Hepatocyte (in vitro differentiated cells): Measurements from ENCODE around the gene DNAH7. TPM values are rescaled to one million over a fixed set of nuclear protein-coding genes. Genes with fewer than 3 reads are reported as not detected.

Experiments
- DNase-seq: peaks from one replicate; pipeline ENCODE4 v3.0.0-alpha.2; 2016; ENCODE audit warnings: low spot score
- H2AFZ ChIP-seq: fragments of 200-600 bp; sonication (generic); 2 replicates; pipeline ENCODE4 v1.6.0; 2016; ENCODE audit warnings: antibody characterized with exemption, mild to moderate bottlenecking
- H3K27ac ChIP-seq: fragments of 200-600 bp; sonication (generic); 2 replicates; pipeline ENCODE4 v1.5.1; 2016; ENCODE audit warnings: mild to moderate bottlenecking
- H3K27me3 ChIP-seq: fragments of 200-600 bp; sonication (generic); 2 replicates; pipeline ENCODE4 v1.6.1; 2016
- H3K36me3 ChIP-seq: fragments of 200-600 bp; sonication (generic); replicated peaks from 2 replicates; pipeline ENCODE4 v1.5.1; 2016; ENCODE audit warnings: low read depth; ENCODE audit not compliant: insufficient read depth
- H3K4me1 ChIP-seq: fragments of 200-600 bp; sonication (generic); 2 replicates; pipeline ENCODE4 v1.5.1; 2016; ENCODE audit warnings: mild to moderate bottlenecking, moderate library complexity; ENCODE audit not compliant: insufficient read depth
- H3K4me2 ChIP-seq: fragments of 200-600 bp; sonication (generic); 2 replicates; pipeline ENCODE4 v1.6.0; 2016
- H3K4me3 ChIP-seq: fragments of 200-600 bp; sonication (generic); 2 replicates; pipeline ENCODE4 v1.5.1; 2016; ENCODE audit warnings: mild to moderate bottlenecking
- H3K79me2 ChIP-seq: fragments of 200-600 bp; sonication (generic); 2 replicates; pipeline ENCODE4 v1.6.0; 2017; ENCODE audit warnings: mild to moderate bottlenecking
- H3K9me2 ChIP-seq: fragments of 200-600 bp; sonication (generic); replicated peaks from 2 replicates; pipeline ENCODE4 v1.6.0; 2017; ENCODE audit warnings: mild to moderate bottlenecking; ENCODE audit not compliant: insufficient read depth
- H3K9me3 ChIP-seq: fragments of 200-600 bp; sonication (generic); 2 replicates; pipeline ENCODE4 v1.5.1; 2016; ENCODE audit warnings: low read depth, mild to moderate bottlenecking
- H4K20me1 ChIP-seq: fragments of 200-600 bp; sonication (generic); 2 replicates; pipeline ENCODE4 v1.6.0; 2016; ENCODE audit warnings: mild to moderate bottlenecking; ENCODE audit not compliant: insufficient read depth, poor library complexity, severe bottlenecking
- EZH2 ChIP-seq: fragments of 200-600 bp; sonication (generic); IDR thresholded peaks from 2 replicates; pipeline ENCODE4 v1.6.1; 2016; ENCODE audit warnings: antibody characterized with exemption, mild to moderate bottlenecking, borderline replicate concordance
- EZH2phosphoT487 ChIP-seq: fragments of 200-600 bp; sonication (generic); IDR thresholded peaks from one replicate; pipeline ENCODE4 v1.6.1; 2018; ENCODE audit warnings: antibody characterized with exemption, mild to moderate bottlenecking, low read depth, moderate library complexity; ENCODE audit not compliant: unreplicated experiment, severe bottlenecking
- WGBS: methylation state at CpG from one replicate; pipeline ENCODE4 v1.1.6; 2016; ENCODE audit warnings: low lambda C conversion rate; ENCODE audit errors: missing lambda C conversion rate; 5-methylcytosine and 5-hydroxymethylcytosine counted together
- polyA plus RNA-seq: library from polyadenylated mRNA; unstranded; fragments of >200 nt; fragmentation: Nextera tagmentation; extraction: Ambion mirVana; gene quantifications from 2 replicates; pipeline ENCODE4 v1.2.1, GENCODE V29; 2016
- total RNA-seq: library from RNA; depleted of rRNA; stranded (reverse); fragments of >200 nt; gene quantifications from 2 replicates; pipeline ENCODE4 v1.2.3, GENCODE V29; 2014
- TF ChIP-seq, protein P1 (sequence below): fragments of 200-600 bp; sonication (generic); IDR thresholded peaks from 2 replicates; pipeline ENCODE4 v1.5.1; 2016; ENCODE audit warnings: antibody characterized with exemption, mild to moderate bottlenecking; ENCODE audit not compliant: poor library complexity

The DNAH7 gene
- total and polyA plus RNA-seq, 2 experiments from 2014 or later, result 0.29 to 1.2 TPM

DNA sequence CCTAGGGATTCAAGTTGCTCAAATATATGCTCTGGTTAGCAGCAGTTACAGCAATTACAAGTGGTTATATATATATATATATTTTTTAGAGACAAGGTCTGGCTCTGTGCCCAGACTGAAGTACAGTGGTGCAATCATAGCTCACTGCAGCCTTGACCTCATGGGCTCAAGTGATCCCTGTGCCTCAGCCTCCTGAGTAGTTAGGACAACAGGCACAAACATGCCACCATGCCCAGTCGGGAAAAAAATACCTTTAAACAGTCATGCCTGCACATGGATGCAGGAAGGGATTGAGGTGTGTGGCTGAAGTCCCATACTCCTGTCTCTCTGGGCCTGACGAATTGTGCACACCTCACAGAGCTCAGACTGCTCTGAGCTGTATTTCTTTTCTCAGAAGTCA lies 19.6 kb upstream of the DNAH7 start:
- DNase-seq, result peak; percentile 39
- TF ChIP-seq, protein P1, sequence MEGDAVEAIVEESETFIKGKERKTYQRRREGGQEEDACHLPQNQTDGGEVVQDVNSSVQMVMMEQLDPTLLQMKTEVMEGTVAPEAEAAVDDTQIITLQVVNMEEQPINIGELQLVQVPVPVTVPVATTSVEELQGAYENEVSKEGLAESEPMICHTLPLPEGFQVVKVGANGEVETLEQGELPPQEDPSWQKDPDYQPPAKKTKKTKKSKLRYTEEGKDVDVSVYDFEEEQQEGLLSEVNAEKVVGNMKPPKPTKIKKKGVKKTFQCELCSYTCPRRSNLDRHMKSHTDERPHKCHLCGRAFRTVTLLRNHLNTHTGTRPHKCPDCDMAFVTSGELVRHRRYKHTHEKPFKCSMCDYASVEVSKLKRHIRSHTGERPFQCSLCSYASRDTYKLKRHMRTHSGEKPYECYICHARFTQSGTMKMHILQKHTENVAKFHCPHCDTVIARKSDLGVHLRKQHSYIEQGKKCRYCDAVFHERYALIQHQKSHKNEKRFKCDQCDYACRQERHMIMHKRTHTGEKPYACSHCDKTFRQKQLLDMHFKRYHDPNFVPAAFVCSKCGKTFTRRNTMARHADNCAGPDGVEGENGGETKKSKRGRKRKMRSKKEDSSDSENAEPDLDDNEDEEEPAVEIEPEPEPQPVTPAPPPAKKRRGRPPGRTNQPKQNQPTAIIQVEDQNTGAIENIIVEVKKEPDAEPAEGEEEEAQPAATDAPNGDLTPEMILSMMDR, result no peak
- TF ChIP-seq EZH2 (no peak), EZH2phosphoT487 (no peak)
- Histone ChIP-seq H4K20me1 (no peaks in the 10 kb centered on the region), H3K9me2 (no peaks in the 10 kb centered on the region), H3K36me3 (no peaks in the 10 kb centered on the region), H3K4me3 (no peak overlapping the region), H3K27me3 (no peaks in the 10 kb centered on the region), H2AFZ (no peak overlapping the region), H3K4me2 (no peak overlapping the region), H3K27ac (no peak overlapping the region), H3K79me2 (no peaks in the 10 kb centered on the region), H3K4me1 (no peaks in the 10 kb centered on the region), H3K9me3 (no peaks in the 10 kb centered on the region)
- 71% methylated on average over 2 of the region's 2 CpGs for WGBS

DNA sequence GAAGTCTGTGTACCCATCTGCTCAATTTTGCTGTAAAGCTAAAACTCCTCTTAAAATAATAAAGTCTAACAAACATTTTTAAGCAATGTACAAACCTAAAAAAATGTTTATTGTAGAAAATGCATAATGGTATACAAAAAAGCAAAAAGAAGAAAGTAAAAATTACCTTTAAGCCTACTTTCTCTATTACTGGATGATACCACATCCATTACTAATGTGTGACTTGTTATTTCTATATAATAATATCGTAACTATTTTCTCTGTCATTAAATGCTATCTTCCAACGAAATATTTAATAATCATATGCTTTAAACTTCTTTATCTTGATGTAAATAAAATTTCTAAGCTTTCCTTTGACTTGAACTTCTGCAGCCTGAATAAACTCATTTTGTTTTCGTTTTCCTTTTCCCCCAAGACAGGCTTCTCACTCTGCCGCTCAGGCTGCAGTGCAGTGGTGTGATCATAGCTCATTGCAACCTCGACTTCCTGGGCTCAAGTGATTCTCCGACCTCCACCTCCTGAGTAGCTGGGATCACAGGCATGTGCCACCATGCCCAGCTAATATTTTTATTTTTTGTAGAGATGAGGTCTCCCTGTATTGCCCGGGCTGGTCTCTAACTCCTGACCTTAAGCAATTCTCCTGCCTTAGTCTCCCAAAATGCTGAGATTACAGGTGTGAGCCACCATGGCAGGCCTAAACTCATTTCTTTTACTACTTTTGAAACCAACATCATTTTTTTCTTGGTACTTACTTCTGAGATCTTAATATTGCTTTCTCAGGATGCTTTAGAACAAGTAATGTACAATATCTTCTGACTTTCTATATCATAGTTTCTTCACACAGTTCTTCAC lies 18.1 kb upstream of the DNAH7 start:
- H3K4me3 ChIP-seq, result no peak overlapping the region
- H3K79me2 ChIP-seq, result no peaks in the 10 kb centered on the region
- no peaks in the 10 kb centered on the region for H3K36me3 ChIP-seq
- H3K9me3 ChIP-seq, result no peaks in the 10 kb centered on the region
- no peak overlapping the region for H3K27ac ChIP-seq
- no peak overlapping the region for H2AFZ ChIP-seq
- H3K4me1 ChIP-seq, result no peaks in the 10 kb centered on the region
- no peaks in the 10 kb centered on the region for H3K9me2 ChIP-seq
- no peak for DNase-seq
- no peaks in the 10 kb centered on the region for H3K27me3 ChIP-seq
- TF ChIP-seq, protein P1, result no peak
- TF ChIP-seq EZH2 (no peak), EZH2phosphoT487 (no peak)
- WGBS, result 81% methylated on average over 7 of the region's 7 CpGs
- H4K20me1 ChIP-seq, result no peaks in the 10 kb centered on the region
- no peak overlapping the region for H3K4me2 ChIP-seq

DNA sequence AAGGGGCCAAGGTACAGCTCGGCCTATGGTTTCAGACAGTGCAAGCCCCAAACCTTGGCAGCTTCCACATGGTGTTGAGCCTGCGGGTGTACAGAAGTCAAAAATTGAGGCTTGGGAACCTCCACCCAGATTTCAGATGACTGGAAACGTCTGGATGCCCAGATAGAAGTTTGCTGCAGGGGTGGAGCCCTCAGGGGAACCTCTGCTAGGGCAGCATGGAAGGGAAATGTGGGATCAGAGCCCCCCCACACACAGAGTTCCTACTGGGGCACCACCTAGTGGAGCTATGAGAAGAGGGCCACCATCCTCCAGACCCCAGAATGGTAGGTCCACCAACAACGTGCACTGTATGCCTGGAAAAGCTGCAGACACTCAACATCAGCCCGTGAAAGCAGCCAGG lies 15.0 kb upstream of the DNAH7 start:
- Histone ChIP-seq H2AFZ (no peak overlapping the region), H3K27ac (no peak overlapping the region), H3K9me2 (no peaks in the 10 kb centered on the region), H3K4me3 (no peak overlapping the region), H3K36me3 (no peaks in the 10 kb centered on the region), H3K79me2 (no peaks in the 10 kb centered on the region), H3K4me2 (no peak overlapping the region), H3K27me3 (no peaks in the 10 kb centered on the region), H3K9me3 (no peaks in the 10 kb centered on the region), H4K20me1 (no peaks in the 10 kb centered on the region), H3K4me1 (peaks cover 11% of the 10 kb centered on the region)
- WGBS, result 86% methylated on average over 5 of the region's 5 CpGs
- TF ChIP-seq EZH2phosphoT487, result no peak
- TF ChIP-seq EZH2, result no peak
- TF ChIP-seq, protein P1, result no peak
- no peak for DNase-seq
